ENCODE measurements around the gene CACNA1E.
"Not testable (repeated sequence)": the region's sequence is repeated elsewhere in the genome, so short reads cannot be mapped to it uniquely, and the experiment has no call there.

GRCh38 chr1:181542406-181542805 lies 59.1 kb downstream of the CACNA1E start:
- TF ChIP-seq, protein P1, sequence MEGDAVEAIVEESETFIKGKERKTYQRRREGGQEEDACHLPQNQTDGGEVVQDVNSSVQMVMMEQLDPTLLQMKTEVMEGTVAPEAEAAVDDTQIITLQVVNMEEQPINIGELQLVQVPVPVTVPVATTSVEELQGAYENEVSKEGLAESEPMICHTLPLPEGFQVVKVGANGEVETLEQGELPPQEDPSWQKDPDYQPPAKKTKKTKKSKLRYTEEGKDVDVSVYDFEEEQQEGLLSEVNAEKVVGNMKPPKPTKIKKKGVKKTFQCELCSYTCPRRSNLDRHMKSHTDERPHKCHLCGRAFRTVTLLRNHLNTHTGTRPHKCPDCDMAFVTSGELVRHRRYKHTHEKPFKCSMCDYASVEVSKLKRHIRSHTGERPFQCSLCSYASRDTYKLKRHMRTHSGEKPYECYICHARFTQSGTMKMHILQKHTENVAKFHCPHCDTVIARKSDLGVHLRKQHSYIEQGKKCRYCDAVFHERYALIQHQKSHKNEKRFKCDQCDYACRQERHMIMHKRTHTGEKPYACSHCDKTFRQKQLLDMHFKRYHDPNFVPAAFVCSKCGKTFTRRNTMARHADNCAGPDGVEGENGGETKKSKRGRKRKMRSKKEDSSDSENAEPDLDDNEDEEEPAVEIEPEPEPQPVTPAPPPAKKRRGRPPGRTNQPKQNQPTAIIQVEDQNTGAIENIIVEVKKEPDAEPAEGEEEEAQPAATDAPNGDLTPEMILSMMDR (conservative IDR thresholded peaks at IDR 0.05): not testable (repeated sequence)
- not testable (repeated sequence) for TF ChIP-seq ZFX (IDR thresholded peaks at IDR 0.05)
